NCI-H2107 treated with DMSO at 0.1 percent for 48 hours (cell line): Measurements from ENCODE around the gene GJA3.

Experiments used
- DNase-seq: peaks from one replicate; lab custom pipeline; 2025; ENCODE audit not compliant: unreplicated experiment; lab: John Stamatoyannopoulos, UW

Gene GJA3

DNA sequence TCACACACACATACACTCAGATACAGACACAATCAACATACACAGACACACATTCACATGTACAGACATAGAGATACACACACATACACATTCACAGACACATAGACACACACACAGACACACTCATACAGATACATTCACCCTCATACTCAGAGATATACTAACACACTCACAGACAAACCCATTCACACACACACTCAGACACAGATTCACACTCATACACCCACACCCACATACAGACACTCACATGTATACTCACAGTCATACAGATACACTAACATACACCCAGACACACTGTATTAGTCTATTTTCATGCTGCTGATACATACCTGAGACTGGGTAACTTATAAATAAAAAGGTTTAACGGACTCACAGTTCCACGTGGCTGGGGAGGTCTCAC is 30.8 kb downstream of the GJA3 start:
- no peak for DNase-seq

DNA sequence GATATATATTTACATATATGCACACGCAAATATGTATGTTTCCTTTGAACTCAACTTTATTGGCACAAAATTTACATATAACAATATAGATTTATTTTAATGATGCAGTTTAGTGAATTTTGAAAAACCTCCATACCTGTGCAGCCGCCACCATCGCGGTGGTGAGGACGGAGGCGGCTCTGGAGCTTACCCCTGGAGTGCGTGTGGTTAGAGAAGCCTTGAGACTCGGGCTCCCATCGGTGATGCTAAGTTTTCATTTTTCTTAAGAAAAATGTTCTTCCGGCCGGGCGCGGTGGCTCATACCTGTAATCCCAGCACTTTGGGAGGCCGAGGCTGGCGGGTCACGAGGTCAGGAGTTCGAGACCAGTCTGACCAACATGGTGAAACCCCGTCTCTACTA is 31.8 kb downstream of the GJA3 start:
- no peak for DNase-seq

DNA sequence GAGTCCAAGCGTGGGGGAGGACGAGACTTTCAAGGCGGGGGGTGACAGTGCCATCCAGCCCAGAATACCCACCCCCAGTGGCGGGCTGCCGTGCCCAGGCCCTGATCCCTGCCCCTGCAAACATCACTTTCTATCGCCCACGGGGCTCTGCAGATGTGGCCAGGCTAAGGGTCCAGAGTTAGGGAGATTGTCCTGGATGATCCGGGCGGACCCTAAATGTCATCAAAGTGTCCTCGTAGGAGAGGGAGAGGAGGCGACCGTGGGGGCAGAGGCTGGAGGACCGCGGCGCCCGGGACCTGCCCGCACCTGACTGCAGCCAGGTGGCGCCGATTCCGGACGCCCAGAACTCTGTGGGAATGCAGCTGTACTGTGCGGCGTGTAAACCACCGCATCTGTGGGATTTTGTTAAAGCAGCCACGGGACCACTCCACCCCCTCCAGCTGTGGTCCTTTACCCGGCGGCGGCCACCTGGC is 32.4 kb downstream of the GJA3 start:
- no peak for DNase-seq

DNA sequence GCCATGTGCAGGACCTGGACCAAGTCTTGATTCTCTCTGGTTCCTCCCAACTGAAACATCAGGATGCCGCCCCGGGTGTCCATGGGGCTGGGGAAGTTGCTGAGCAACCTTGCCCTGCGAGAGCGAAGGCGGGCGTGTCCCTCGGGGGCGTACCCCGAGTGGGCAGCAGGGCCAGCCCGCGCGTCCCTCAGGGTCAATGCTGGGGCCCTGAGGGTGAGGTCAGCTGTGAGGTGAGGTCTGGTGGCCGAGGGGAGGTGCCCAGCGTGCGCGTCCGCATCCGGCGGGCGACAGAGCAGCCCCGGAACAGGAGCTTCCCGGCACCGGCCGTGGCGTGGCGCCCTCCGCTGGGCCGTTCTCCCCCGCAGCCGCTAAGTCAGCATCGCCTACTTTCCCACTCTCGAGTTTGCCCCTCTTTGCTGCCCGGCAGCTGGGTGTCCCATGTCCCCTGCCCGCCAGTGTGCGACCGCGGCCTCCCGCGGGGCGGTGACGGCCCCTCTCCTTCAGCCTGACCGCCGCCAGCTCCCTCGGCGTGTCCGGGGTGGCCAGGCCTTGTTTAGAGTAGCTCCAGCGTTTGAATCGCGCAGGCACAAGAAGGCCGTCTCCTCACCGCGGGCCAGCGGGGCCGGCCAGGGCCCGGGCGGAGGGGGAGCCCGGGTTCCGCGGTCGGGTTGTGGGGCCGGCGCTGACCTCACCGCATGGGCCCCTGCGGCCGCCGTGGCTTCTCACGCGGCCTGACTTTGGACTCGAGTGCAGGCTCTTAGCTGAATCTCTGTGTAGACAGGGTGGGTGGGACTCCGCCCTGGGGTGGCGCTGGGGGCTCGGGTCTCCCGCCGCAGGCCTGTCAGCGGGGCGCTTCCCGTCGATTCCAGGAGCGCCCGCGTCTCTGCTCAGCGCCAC is 33.0 kb downstream of the GJA3 start:
- no peak for DNase-seq

DNA sequence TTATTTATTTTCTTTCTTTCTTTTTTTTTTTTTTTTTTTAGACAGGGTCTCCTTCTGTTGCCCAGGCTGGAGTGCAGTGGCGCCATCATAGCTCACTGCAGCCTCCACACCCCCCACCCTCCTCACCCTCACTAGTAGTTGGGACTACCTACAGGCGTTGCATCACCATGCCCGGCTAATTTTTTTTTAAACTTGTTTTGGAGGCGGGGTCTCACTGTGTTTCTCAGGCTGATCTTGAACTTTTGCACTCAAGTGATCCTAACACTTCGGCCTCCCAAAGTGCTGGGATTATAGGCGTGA is 33.6 kb downstream of the GJA3 start:
- no peak for DNase-seq

DNA sequence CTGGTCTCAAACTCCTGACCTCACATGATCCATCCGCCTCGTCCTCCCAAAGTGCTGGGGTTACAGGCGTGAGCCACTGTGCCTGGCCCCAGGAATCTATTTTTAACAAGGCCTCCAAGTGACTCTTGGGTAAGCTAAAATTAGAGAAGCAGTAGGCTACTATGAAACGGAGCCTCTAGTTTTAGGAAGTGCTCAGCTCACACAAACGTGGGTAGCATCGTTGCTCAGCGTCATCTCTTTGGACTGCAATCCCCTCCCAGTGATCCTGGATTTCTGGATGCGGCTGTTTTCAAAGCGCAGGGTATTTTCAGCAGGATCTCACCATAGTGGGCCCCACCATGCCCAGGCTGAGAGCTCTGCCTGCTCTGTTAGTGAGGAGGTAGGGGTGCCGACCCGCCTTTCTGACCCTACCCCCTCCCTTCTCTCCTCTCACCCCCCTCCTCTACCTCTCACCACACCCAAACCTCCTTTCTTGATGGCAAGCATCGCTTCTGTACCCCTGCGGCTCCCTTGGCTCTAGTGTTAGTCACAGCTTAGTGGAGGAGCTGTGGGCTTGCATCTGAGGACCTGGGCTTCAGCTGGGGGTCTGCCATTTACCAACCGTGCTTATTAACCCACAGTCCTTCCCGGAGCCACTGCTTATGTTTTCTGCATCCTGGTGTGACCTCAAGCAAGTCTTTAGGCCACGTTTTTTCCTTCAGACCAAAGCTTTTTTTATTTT is 34.2 kb downstream of the GJA3 start:
- no peak for DNase-seq

DNA sequence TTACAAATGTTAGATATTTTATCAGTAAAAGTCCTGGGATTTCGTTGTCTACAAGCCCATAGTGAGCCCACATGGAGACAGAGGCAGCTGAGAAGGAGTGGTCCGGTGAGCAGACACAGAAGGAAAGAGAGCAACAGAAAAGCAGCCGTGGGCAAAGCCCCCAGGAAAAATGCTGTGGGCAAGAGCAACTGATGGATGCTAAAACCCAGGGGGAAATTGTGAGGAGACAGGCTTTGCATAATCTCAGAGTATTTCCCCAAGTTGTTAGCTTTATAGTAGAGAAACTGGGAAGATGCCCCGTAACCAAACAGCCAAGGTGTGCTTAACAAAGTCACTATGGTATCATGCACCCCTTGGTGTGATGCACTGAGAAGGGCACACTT is 35.1 kb downstream of the GJA3 start:
- DNase-seq = no peak

DNA sequence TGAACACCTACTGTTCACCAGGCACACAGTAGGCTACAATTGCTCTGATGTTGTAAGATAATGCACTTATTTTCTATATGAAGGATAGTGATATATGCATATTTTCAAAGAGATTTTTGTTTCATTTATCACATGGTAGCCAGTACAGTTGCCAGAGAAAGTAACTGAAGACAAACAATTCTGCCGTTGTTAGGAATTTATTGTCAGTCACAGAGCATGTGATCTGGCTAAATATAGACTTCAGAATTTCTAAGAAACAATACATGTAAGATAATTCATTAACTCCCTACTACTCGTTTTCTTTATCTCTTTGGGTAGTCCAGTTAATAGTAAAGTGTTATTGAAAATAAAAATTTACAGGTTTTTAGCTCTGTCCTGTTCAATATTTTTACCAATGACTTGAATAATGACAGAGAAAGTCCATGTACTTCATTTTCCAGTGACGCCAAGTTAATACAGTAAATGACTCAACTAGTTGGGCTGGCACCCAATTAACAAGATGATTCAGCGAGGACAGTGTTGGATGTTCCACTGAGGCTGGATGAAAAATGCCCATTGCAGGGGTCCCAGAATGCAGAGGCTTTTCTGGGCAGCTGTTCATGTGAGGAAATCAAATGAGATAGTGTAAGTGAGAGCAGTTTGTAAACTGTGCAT is 35.6 kb downstream of the GJA3 start:
- DNase-seq = no peak

DNA sequence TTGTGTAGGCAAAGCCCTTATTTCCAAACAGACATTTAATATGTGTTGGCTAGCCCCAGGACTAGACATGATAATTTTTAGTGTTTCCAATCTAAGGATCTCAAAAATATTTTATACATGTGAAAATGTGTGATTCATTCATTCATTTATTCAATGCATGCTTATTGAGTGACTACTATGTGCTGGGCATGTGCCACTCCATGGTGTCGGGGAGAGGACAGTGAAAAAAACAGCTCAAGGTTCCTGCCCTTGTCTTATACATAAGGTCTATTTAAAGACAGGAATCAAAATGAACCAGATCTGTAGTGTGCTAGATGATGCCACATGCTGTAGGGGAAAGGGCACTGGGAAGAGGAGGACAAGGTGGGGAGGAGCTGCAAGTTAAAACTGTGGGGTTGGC is 36.5 kb downstream of the GJA3 start:
- no peak for DNase-seq

DNA sequence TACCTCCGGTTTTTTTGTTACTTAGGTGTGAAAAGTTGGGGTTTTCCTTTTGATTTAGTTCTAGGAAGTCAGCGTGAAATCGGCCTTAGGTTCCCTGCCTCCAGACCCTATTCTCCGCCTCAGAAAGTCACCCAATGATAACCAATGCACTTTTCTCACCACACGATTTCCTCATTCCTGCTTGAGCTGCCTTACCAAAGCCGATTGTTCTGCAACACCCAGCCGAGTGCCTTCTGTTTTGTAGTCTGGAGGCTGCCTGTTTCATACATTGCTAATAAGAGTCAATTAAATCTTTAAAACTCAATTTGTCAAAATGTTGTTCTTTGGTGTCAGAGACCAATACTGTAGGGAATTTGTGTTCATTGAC is 39.7 kb downstream of the GJA3 start:
- DNase-seq = no peak

DNA sequence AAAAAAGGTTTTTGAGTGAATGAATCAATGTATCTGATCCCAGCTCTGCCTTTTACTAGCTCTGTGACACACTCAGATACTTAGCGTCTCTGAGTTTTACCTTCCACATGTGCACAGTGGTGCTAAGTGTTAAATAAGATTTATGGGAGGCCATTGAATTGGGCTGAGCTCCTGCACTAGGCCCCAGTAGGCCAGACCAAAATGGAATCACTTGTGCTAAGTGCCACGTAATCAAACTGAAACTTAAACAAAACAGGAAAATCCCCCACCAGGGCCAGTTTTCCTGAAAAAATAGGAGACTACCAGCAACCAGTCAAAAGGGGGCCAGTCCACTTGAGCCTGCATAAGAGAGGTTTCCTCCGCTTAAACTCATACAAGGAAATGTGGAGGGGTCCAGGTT is 40.9 kb downstream of the GJA3 start:
- DNase-seq = no peak

DNA sequence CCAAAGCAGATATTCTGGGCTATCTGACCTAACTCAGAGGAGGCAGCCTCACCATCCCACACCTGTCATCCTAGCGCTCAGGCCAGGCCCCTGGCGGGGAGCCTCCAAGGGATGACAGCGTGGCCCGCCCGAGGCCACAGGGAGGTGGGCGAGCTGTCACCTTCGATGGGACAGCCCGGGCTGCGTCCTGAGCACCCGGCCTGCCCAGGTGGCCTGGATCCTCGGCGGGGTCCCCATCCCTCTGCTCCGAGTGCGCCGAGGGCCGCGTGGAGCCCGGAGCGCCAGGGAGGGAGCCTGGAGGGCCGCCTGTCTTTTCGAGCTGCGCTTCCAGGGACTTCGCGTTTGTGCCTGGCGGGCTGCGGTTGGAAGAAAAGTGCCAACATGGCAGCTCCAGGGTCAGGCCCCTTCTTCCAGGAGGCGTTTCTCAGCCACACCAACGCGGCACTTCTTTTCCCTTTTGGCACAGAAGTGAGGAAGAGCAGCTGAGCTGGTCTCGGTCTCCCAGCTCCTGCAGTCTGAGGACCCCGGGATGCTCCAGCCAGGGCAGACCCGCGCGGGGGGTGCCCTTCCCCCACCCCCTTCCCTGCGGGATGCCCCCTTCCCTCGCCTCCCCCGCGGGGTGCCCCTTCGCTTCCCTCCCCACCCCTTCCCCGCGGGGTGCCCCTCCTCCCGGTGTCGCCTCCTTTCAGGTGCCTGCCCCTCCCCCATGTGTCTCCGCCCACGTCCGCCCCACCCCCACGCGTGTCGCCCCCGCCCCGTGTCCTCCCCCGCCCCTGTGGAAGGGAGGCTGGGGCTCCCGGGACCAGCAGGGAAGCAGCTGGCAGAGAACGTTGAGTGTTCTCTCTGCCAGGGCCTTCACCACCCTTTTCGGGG is 42.3 kb downstream of the GJA3 start:
- no peak for DNase-seq

DNA sequence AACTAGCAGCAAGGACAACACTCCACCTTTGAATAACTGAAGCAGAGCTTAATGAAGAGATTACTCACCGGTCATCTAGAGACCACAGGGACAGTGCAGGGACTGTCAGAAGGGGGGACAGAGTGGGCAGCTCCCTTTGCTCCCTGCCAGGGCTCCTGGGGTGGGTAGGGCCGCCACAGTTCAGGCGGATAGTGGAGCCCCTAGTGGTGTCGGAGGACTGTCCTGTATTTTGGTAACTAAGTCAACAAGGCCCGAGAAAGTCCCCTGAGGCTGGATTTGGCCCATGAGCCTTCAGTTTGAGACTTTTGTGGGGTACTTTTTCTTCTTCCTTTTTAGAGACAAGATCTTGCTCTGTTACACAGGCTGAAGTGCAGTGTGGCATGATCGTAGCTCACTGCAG is 44.6 kb downstream of the GJA3 start:
- no peak for DNase-seq

DNA sequence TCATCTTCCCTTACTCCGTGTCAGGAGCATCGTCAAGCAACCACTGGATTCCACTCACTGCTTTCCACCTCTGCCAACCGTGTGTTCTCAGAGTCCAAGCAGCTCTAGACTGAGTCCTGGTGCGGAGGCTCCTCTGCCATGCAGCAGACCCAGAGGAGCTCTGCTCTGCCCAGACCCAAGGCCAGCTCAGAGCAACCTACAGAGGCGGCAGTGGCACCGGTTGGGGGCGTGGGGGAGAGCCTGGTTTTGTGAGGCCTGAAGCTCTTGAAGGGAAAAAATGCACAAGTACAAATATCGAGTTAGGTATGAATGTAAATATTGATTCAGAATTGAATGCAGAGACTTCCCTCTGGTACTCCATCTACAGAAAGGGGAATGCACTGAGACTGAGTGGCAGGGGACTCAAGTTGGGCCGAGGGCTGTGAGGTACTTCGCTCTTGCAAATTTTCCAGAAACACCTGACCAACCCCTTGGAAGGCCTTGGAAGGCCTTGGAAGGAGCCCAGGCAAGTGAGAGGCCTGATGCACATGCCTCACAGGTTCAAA is 46.7 kb downstream of the GJA3 start:
- DNase-seq = no peak

DNA sequence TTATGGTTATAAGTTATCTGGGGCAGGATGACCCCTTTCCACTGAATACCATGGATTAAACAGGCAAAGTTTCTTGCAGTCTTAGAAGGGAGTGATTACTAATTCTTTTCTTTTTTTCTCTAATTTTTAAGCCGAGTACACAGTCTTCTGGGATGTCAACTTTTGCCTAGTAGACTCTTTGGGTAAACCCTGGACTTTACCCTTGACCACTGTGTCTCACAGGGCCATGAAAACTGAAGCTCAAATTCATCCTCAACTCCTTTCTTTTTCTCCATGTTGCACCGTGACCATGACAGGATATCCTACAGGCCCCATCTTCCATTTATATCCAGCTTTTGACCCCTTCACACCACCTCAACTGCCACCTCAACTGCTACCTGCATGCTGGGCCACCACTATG is 51.8 kb downstream of the GJA3 start:
- DNase-seq = no peak

DNA sequence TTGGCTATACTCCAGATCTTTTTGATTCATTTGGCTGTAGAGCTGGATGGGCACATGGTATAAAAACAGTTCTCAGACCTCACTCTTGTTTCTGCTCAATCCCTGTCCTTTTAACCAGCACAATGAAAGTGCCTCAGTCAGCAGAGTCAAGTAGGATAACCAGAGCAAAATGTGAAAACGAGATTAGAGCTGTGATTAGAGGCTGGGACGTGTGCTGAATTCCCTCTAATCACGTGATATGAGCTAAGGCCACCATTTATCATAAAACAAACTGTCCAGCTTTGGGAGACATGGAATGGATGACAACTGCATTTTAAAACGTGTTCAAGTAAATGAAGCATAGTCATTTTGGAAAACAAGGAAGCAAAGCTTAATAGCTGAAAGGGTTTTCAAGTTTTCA is 54.1 kb downstream of the GJA3 start:
- DNase-seq = no peak

DNA sequence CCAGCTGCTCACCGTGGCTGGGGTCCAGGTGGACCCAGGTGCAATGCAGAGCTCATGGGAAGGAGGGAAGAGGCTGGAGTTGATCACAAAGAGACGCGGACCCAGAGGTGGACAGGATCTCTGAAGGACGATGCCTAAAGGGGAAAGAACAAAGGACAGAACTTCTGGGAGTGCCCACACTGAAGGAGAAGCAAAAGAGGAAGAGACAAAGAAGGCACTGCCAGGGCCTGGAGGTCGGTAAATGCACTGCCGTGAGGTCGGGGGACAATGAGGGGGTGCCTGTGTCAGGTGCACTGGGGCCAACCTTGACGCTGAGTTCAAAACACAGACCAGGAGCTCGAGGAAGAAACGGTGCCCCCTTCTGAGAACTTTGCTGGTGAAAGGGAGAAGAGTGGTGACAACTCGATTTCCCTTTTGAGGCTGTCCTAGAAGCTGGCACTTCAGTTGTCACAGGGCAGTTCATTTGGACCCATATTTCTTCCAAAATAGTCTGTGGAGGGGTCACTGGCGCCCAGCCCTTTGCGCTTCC is 55.6 kb downstream of the GJA3 start:
- no peak for DNase-seq

DNA sequence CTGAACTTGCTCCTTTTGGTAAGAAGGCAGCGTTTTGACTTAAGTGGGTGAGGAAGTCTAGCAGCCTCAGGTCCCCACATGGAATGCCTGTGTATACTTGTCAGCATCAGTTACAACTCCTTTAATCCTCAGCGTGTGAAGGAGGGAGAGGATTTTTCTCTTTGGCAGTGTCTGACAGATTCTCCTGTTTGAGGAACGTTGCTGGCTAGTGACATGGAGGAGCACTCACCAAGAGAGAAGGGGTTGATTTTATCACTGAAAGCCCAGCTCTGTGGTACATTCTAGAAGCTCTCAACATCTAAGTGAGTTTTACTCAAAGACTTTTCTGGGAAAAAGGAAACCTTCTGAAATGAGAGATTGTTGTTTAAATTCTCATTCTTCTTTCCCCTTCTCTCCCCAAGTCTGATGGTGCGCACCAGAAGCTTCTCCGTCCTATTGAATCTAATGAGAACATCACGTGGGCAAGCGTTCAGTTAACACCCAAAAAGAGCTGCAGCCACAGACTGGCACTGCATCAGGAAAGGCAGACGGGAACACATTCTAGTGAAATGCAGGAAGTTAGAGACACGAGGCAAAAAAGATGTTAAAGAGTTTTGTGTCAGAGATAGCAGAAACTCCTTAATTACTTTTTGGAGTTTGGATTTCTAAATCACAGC is 58.2 kb downstream of the GJA3 start:
- no peak for DNase-seq

DNA sequence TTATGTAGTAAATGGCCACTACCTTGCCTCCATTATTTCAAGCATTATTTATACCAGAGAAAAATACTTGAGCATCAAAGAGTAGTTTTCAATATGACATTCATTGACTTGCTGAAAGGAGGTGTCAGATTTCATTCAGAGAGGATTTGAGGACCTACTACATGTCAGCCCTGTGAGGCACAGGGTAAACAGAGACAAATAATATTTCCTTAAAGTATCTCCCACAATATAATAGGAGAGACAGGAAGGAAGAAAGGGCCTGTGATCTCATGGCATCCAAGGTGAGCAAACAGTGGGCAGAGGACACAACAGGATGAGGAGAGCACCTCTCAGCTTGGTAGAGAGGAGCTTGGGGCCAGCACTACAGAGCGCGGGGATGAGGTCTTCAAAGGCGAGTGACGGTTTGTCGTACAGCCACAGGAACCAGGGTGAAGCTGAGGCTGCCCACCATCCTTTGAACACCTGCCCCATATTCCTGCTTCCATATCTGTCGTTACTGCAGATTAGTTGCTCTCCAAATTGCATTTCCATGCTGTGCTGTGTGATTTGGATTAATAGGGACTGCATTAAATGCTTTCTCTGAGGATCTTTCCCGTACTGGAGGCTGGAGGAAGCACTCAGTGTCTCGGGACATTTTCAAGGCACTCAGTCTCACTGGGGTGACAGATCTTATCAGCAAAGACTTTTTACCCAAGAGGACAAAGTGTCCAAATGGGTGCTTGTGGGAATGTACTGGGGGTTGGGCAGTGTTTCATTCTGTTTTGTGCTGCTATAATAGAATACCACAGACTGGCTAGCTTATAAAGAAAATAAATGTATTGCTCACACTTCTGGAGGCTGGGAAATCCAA is 59.2 kb downstream of the GJA3 start:
- DNase-seq = no peak
